ENCODE measurements around the gene UBE2Q2. TPM values are rescaled to one million over a fixed set of nuclear protein-coding genes. Genes with fewer than 3 reads are reported as not detected.

UBE2Q2 gene
- total RNA-seq, 1 experiment from 2014 or later: 27.0 TPM

DNA sequence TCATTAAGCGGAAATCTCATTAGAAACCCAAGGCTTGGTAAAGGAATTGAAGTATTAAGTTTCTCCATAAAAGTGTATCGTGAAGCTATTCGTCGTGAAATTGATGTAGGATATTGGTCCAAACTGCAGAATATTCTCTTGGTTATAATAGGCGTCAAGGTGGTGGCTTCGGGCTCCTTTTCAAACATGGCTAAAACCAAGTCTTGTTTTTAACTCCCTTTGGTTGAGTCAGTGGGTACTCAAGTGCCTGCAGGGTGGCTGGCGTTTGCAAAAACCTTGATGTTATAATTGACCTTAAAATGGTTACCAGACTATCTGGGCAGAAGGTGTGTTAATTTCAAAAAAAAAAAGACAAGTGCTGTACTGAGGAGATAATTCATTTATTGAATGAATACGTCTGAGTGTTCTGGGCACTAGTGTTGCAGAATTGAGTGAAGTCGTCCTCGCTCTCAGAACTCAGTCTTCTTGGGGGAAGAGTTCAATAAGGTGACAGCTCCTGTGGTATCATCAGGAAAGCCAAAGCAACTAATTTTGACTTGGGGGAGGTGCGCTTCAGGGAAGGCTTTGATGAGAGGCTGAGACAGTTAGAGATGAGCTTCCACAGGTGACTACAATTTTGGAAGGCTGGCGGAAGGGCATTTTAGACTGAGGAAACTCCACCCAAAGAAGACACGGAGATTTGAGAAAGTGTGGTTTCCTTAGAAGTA lies 1.5 kb downstream of the UBE2Q2 start:
- DNase-seq (ENCODE audit: low spot score) (no peak), ATAC-seq (no peak)
- POLR2A ChIA-PET: interaction anchor here (1.5 kb wide), 1 partner anchor 57 kb away, joined by 4 read pairs; no protein-coding TSS in a partner anchor
- Mint-ChIP-seq H3K36me3 (peaks cover 8% of the 10 kb centered on the region), H3K9me3 (no peaks in the 10 kb centered on the region), H3K4me1 (peaks cover 60% of the 10 kb centered on the region), H3K27ac (peak overlapping the region; percentile 94), H3K27me3 (ENCODE audit: low read depth) (peaks cover 20% of the 10 kb centered on the region), H3K4me3 (peak overlapping the region; percentile 97)
- CTCF ChIA-PET: interaction anchor here (1.0 to 4.9 kb wide), 3 partner anchors 22 to 40 kb away, joined by 3 to 30 read pairs (median 15); no protein-coding TSS in a partner anchor
- TF ChIP-seq ZNF423 (CRISPR knock-in tag; IDR thresholded peaks at IDR 0.05) (no peak), TCF7 (CRISPR knock-in tag; IDR thresholded peaks at IDR 0.05; ENCODE audit: low read depth) (no peak)

DNA sequence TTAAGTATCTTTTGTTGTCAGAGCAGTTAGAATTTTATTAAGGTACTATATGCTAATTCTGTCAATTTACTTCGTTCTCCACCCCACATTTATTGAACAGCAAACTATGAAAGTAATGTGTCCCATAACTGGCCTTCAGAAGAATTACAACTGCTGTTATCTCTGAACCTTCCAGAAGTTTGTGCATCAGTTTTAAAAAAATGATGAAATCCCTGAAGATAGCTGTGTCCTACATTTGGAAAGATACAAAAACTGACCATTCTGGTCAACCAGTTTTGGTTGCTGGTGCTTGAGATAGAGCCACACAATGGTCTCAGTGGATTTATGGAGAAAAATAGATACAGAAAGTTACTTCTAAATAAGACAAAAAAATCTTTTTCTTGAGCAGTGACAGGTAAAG lies 5.9 kb downstream of the UBE2Q2 start:
- CTCF ChIA-PET: interaction anchor here (3.8 kb wide), 1 partner anchor 63 kb away, joined by 10 read pairs; no protein-coding TSS in a partner anchor
- Mint-ChIP-seq H3K9me3 (no peaks in the 10 kb centered on the region), H3K4me1 (peaks cover 62% of the 10 kb centered on the region)

DNA sequence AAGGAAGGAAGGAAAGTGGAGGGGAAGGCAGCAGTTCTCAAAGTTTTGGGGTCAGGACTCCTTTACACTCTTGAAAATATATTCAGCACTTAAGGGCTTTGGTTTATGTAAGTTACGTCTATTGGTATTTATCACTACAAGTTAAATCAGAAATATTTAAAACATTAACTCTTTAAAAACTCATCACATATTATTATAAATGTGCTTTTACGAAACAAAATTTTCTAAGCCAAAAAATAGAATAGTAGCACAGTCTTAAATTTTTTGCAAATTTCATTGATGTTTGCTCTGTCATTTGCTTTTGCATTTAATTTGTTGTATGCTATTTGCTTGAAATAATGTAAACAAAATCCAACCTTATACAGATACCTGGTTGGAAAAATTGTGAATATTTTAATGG lies 7.5 kb downstream of the UBE2Q2 start:
- Mint-ChIP-seq H3K4me1 (peaks cover 46% of the 10 kb centered on the region), H3K36me3 (peaks cover 12% of the 10 kb centered on the region), H3K27me3 (ENCODE audit: low read depth) (no peaks in the 10 kb centered on the region), H3K9me3 (no peaks in the 10 kb centered on the region), H3K27ac (peak overlapping the region; percentile 14; the same call in 1 of the 2 replicates), H3K4me3 (no peak overlapping the region)
- ATAC-seq: no peak
- CTCF ChIA-PET: no interaction called here
- DNase-seq (ENCODE audit: low spot score): no peak
- POLR2A ChIA-PET: no interaction called here
- TF ChIP-seq ZNF423 (CRISPR knock-in tag; IDR thresholded peaks at IDR 0.05): no peak
- no peak for TF ChIP-seq ZNF219 (CRISPR knock-in tag; IDR thresholded peaks at IDR 0.05; ENCODE audit: borderline replicate concordance)
- TF ChIP-seq MYBL2 (CRISPR knock-in tag; IDR thresholded peaks at IDR 0.05): no peak
- TF ChIP-seq, protein P1, sequence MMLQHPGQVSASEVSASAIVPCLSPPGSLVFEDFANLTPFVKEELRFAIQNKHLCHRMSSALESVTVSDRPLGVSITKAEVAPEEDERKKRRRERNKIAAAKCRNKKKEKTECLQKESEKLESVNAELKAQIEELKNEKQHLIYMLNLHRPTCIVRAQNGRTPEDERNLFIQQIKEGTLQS (CRISPR knock-in tag; conservative IDR thresholded peaks at IDR 0.05): no peak
- TF ChIP-seq, protein P2, sequence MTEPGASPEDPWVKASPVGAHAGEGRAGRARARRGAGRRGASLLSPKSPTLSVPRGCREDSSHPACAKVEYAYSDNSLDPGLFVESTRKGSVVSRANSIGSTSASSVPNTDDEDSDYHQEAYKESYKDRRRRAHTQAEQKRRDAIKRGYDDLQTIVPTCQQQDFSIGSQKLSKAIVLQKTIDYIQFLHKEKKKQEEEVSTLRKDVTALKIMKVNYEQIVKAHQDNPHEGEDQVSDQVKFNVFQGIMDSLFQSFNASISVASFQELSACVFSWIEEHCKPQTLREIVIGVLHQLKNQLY (CRISPR knock-in tag; IDR thresholded peaks at IDR 0.05): no peak
- no peak for TF ChIP-seq KAT7 (CRISPR knock-in tag; IDR thresholded peaks at IDR 0.05; ENCODE audit: borderline replicate concordance)
- no peak for TF ChIP-seq FOXK1 (CRISPR knock-in tag; IDR thresholded peaks at IDR 0.05)
- no peak for TF ChIP-seq GTF2I (CRISPR knock-in tag; conservative IDR thresholded peaks at IDR 0.05)
- TF ChIP-seq, protein P3, sequence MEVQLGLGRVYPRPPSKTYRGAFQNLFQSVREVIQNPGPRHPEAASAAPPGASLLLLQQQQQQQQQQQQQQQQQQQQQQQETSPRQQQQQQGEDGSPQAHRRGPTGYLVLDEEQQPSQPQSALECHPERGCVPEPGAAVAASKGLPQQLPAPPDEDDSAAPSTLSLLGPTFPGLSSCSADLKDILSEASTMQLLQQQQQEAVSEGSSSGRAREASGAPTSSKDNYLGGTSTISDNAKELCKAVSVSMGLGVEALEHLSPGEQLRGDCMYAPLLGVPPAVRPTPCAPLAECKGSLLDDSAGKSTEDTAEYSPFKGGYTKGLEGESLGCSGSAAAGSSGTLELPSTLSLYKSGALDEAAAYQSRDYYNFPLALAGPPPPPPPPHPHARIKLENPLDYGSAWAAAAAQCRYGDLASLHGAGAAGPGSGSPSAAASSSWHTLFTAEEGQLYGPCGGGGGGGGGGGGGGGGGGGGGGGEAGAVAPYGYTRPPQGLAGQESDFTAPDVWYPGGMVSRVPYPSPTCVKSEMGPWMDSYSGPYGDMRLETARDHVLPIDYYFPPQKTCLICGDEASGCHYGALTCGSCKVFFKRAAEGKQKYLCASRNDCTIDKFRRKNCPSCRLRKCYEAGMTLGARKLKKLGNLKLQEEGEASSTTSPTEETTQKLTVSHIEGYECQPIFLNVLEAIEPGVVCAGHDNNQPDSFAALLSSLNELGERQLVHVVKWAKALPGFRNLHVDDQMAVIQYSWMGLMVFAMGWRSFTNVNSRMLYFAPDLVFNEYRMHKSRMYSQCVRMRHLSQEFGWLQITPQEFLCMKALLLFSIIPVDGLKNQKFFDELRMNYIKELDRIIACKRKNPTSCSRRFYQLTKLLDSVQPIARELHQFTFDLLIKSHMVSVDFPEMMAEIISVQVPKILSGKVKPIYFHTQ (CRISPR knock-in tag; IDR thresholded peaks at IDR 0.05): no peak
- TF ChIP-seq, protein P4, sequence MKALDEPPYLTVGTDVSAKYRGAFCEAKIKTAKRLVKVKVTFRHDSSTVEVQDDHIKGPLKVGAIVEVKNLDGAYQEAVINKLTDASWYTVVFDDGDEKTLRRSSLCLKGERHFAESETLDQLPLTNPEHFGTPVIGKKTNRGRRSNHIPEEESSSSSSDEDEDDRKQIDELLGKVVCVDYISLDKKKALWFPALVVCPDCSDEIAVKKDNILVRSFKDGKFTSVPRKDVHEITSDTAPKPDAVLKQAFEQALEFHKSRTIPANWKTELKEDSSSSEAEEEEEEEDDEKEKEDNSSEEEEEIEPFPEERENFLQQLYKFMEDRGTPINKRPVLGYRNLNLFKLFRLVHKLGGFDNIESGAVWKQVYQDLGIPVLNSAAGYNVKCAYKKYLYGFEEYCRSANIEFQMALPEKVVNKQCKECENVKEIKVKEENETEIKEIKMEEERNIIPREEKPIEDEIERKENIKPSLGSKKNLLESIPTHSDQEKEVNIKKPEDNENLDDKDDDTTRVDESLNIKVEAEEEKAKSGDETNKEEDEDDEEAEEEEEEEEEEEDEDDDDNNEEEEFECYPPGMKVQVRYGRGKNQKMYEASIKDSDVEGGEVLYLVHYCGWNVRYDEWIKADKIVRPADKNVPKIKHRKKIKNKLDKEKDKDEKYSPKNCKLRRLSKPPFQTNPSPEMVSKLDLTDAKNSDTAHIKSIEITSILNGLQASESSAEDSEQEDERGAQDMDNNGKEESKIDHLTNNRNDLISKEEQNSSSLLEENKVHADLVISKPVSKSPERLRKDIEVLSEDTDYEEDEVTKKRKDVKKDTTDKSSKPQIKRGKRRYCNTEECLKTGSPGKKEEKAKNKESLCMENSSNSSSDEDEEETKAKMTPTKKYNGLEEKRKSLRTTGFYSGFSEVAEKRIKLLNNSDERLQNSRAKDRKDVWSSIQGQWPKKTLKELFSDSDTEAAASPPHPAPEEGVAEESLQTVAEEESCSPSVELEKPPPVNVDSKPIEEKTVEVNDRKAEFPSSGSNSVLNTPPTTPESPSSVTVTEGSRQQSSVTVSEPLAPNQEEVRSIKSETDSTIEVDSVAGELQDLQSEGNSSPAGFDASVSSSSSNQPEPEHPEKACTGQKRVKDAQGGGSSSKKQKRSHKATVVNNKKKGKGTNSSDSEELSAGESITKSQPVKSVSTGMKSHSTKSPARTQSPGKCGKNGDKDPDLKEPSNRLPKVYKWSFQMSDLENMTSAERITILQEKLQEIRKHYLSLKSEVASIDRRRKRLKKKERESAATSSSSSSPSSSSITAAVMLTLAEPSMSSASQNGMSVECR (CRISPR knock-in tag; IDR thresholded peaks at IDR 0.05; ENCODE audit: borderline replicate concordance): no peak
- TF ChIP-seq, protein P5, sequence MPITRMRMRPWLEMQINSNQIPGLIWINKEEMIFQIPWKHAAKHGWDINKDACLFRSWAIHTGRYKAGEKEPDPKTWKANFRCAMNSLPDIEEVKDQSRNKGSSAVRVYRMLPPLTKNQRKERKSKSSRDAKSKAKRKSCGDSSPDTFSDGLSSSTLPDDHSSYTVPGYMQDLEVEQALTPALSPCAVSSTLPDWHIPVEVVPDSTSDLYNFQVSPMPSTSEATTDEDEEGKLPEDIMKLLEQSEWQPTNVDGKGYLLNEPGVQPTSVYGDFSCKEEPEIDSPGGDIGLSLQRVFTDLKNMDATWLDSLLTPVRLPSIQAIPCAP (CRISPR knock-in tag; IDR thresholded peaks at IDR 0.05): no peak
- no peak for TF ChIP-seq ZBTB21 (CRISPR knock-in tag; IDR thresholded peaks at IDR 0.05; ENCODE audit: borderline replicate concordance)
- no peak for TF ChIP-seq NFE2L1 (CRISPR knock-in tag; IDR thresholded peaks at IDR 0.05)
- TF ChIP-seq JAZF1 (CRISPR knock-in tag; IDR thresholded peaks at IDR 0.05): no peak
- TF ChIP-seq RELA (CRISPR knock-in tag; IDR thresholded peaks at IDR 0.05; ENCODE audit: borderline replicate concordance): no peak
- TF ChIP-seq, protein P6, sequence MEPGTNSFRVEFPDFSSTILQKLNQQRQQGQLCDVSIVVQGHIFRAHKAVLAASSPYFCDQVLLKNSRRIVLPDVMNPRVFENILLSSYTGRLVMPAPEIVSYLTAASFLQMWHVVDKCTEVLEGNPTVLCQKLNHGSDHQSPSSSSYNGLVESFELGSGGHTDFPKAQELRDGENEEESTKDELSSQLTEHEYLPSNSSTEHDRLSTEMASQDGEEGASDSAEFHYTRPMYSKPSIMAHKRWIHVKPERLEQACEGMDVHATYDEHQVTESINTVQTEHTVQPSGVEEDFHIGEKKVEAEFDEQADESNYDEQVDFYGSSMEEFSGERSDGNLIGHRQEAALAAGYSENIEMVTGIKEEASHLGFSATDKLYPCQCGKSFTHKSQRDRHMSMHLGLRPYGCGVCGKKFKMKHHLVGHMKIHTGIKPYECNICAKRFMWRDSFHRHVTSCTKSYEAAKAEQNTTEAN (CRISPR knock-in tag; IDR thresholded peaks at IDR 0.05): no peak

More for the DNA sequence above, 5.9 kb downstream of the UBE2Q2 start:
- TF ChIP-seq, protein P7, sequence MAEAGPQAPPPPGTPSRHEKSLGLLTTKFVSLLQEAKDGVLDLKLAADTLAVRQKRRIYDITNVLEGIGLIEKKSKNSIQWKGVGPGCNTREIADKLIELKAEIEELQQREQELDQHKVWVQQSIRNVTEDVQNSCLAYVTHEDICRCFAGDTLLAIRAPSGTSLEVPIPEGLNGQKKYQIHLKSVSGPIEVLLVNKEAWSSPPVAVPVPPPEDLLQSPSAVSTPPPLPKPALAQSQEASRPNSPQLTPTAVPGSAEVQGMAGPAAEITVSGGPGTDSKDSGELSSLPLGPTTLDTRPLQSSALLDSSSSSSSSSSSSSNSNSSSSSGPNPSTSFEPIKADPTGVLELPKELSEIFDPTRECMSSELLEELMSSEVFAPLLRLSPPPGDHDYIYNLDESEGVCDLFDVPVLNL (CRISPR knock-in tag; IDR thresholded peaks at IDR 0.05; ENCODE audit: borderline replicate concordance, low read depth): no peak
- no peak for TF ChIP-seq JUN (CRISPR knock-in tag; IDR thresholded peaks at IDR 0.05)
- POLR2A ChIA-PET: interaction anchor here (1.0 kb wide), 1 partner anchor 55 kb away, joined by 3 read pairs; no protein-coding TSS in a partner anchor
- ATAC-seq: no peak
- Mint-ChIP-seq H3K4me3 (no peak overlapping the region), H3K27ac (0 out of 2 replicates have a peak overlapping the region, but pooled peaks have one; percentile 25), H3K36me3 (peaks cover 10% of the 10 kb centered on the region), H3K27me3 (ENCODE audit: low read depth) (no peaks in the 10 kb centered on the region)
- DNase-seq (ENCODE audit: low spot score): no peak

Measured in WTC11 (cell line).